HG03460 (cell line): Measurements from ENCODE around the gene SERPINA9.
"Not testable (repeated sequence)": the region's sequence is repeated elsewhere in the genome, so short reads cannot be mapped to it uniquely, and the experiment has no call there.

Experiments
- ATAC-seq: cut with Tn5 transposase; IDR thresholded peaks from one replicate; pipeline ENCODE4 v1.9.1; 2021; ENCODE audit not compliant: unreplicated experiment

SERPINA9 gene

DNA sequence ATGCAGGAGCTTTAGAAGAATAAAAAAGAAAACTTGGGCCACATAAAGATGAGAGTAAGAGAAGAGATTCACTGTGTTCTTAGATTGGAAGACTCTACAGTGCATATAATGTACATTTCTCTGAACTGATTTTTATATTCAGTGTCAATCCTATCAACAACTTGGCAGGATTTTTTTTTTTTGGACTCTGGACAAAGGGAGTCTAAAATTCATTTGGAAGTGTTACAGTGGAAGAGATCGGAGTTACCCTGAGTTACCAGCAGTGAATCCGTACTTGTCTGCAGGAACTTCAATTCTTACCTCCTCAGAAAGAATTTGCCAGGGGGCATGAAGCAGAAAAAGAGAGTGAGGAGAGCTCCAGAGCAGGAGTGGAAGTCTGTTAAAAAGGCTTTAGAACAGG is 47.4 kb downstream of the SERPINA9 start:
- no peak for ATAC-seq

DNA sequence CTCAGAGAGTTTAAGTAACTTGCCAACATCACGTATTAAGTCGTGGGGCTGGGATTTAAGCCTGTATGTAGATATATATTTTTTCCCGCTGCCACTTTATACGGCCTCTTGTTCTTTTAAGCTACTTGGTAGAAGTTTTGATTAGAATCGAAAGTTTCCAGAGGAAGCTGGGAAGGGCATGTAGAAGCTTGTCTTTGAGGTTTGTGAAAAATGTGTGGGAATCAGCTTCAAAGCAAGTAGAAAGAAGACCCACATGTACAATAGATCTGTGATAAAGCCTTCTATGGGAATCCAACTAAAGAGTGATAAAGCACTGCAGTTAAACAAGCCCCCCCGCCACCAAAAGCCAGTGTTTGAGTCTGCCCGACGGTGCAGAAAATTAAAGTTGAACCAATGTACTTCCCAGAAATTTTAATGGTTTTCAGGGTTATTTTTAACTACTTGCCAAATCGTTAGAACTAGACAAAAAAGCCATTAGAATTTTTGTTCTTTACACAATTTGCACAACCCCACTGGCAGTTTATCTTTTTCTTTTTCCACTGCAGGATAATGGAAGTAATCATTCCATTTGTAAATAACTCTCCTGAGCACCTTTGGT is 48.9 kb downstream of the SERPINA9 start:
- ATAC-seq = no peak

DNA sequence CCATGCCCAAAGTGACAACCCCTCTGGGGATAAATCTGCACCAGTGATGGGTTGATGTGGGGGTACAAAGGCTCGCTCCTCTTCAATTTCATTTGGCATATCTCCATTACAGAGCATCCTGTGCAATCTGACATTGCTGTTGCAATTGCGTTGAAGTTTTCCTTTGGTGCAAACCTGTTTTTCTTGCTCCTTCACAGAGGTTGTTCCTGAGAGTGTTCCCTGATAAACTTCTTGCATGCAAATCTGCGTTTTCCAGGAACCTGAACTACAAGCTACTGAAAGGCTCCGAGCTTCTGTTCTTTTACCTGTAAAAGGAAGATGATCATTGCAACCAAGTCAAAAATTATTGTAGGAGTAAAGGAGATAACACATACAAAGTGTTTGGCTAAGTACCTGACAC is 49.5 kb downstream of the SERPINA9 start:
- ATAC-seq = no peak

DNA sequence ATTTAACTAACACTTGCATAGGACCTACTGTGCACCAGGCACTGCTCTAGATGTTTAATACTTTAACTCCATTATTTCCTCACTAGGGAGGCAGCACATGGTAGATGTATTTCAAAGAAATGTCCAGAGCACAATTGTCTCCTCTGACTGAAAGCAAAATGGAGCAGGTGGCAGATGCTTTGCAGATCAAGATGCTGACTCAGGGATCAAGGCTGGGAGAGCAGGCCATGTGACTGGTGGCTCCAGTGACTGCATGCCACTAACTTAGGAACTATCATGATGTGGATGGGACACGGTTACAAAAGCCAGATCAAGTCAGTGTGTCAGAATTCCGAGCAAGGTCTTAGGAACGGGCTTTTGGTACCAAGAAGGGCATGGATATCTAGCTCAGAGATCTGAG is 51.6 kb downstream of the SERPINA9 start:
- ATAC-seq = no peak

DNA sequence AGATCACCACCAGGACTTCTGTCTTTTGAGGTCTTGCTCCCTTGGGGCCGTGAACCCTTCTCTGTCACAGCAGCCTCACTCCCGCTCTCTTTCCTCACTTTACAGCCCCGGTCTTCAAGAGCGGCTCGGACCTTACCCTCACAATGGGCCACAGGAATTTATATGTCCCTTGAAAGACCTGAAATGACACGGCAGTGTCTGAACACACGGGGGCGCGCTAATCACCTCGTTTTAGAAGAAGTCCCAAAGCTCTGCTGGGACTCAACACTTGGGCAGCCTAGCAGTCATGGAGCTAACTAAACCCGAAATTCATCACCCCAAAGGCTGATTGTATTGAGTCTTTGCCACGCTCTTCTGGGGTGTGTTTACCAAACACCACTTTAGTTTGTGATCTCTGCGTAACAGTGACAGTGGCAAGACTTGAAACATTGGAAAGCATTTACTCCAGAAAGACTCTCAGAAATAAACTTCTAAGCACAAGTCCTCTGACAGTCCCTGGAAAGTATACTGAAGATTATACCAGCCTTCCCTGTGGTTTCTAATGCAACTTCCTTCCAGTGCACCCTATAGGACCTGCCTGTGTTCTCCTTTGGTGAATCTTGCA is 52.4 kb downstream of the SERPINA9 start:
- ATAC-seq = no peak

DNA sequence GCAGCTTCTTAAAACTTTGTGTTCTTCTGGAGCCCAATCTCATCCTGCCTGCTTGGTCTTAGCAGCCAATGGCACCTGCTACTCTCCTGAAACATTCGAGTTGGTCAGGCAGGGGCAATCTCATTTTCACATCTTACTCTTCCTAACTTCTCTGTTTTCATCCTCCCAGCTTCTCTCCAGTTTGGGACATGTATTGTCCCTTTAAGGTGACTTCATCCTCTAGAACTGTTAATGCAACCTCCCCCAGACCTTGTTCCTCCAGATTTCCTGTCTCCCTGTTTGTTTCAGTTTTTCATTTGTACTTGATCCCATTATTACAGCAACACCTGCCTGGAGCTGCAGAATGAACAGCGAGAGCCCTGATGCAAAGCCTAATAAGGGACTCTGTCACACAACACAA is 54.7 kb downstream of the SERPINA9 start:
- ATAC-seq = no peak

DNA sequence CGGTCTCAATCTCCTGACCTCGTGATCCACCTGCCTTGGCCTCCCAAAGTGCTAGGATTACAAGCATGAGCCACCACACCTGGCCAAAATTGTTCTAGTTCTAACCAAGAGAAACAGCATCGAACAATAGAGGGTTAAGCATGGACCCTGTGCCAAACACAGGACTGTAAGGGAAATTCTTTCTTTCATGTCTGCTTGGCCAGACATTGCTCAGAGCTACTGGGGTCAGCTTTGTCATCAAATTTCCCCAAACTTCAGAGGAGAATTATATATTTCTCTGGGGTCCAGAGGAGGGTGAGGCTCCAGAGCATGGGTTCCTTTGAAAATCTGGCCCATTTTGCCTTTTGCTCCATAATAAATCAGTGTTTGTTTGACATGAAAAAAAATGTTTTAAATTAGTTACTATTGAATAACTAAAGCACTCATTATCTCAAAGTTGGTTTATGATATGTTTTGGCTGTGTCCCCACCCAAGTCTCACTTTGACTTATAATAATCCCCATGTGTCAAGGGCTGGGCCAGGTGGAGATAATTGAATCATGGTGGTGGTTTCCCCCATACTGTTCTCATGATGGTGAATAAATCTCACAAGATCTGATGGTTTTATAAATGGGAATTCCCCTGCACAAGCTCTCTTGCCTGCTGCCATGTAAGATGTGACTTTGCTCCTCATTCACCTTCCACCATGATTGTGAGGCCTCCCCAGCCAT is 58.3 kb downstream of the SERPINA9 start:
- ATAC-seq = not testable (repeated sequence)
